GM19099 (cell line): ENCODE data around the gene VCAN.

ENCODE experiments used
- POLR2A ChIP-seq: IDR thresholded peaks from 3 replicates; pipeline ENCODE4 v1.6.1; 2011; ENCODE audit warnings: low read depth; ENCODE audit not compliant: insufficient read length; ENCODE audit errors: extremely low read depth

VCAN gene

DNA sequence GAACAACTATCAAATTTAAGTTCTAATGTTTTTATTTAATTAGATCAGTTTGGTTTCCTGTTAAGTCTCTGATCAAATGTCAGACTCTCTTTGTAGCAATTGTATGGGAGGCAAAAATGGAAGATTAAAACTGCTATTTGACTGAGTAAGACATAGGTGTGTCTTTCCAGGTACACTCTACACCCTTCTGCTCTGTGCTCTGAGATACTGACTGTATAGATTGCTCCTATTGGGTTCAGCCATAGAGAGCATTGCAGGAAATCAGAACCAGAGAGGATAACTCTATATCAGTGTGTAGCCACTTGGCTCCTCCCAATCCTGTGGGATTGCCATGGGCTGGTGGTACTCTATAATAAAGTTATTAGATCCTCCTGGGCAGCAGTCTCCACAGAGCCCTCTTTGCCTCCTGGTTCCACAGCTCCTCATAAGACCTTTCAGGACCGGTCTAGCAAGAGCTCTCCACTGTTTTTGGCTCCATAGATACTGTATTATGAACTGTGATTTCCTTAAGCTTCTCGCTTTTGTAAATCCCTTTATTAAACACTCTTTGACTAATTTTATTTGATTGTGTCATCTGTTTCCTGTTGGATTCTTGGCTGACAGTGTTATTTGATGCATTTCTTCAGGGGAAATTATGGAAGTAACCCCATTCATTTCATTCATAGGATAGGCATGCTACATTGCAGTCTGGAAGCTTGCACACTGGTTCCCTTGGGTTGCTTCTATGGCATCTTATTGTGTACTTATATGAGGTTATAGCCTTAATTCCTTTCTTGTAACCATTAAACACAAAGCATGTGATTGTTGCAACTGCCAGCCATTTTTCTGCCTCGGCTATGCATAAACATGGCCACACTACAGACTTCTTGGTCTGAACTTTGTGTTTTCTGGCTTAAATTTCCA lies 115.6 kb downstream of the VCAN start:
- TF ChIP-seq POLR2A = no peak

DNA sequence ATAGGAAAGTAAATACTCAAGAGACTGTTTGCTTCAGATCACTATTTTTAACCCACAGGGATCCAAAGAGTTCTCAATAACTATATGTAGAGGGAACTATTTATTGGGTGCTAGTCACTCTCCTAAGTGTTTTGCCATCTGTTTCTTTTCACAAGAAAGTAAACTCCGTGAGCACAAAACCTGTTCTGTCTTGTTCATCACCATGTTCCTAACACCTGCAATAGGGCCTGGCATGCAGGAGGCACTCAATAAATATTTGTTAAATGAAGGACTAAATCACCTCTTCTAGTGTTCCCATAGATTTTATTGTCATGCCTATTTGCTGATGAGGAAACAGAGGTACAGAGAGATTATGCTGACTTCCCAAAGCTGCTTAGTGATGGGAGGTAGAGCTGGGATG lies 118.2 kb downstream of the VCAN start:
- no peak for TF ChIP-seq POLR2A

DNA sequence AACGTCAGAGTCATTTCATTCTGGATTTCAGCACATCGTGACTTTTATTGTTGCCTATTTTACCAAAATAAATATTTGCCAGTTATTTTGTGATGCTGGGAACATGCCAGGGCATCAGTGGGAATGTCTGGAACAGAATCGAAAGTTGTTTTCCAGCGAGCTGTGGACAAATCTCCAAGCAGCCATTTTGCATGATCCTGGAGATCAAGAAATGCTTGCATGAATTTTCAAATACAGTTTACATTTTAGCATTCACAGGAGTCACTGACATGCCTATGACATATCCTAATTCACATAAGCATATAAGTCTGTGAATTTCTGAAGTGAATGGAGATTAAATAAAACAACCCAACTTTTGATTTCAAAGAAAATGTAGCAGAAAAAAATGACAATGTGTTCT lies 119.4 kb downstream of the VCAN start:
- TF ChIP-seq POLR2A = no peak

DNA sequence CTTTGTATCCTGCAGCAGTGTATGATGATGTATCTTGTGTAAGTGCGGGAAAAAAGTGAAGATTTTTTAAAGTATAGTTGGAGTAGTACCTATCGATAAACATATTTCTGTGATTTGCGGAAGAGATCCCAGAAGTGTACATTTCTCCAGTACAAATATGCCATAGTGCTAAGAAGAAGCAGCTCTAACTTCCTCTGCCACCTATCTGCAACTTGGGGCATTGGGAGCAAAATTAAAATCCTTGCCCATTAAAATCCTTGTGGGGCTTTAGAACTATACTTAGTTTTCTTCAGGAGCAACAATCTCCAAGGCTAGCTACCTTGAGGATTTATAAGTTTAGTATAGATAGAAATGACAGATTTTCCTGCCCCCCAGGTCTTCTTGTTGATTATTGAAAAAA lies 123.7 kb downstream of the VCAN start:
- no peak for TF ChIP-seq POLR2A

DNA sequence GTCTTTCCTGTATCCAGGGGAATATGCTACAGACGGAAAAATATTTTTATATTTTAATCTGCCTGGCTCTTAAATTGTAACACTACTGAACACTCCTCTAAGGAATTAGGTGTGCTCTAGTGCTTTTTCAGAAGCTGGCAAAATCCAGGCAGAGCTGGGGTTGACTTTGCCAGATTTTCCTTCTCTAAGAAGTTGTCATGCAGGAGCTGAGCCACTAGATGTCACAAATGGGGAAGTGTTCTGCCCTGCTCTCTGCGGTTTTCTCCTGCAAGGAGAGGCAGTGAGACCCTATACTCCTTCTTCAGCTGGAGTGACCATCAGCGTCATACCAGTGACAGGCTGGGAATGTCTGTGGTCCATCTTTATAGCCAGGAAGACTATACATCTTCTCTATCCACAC lies 136.6 kb downstream of the VCAN start:
- TF ChIP-seq POLR2A = no peak

DNA sequence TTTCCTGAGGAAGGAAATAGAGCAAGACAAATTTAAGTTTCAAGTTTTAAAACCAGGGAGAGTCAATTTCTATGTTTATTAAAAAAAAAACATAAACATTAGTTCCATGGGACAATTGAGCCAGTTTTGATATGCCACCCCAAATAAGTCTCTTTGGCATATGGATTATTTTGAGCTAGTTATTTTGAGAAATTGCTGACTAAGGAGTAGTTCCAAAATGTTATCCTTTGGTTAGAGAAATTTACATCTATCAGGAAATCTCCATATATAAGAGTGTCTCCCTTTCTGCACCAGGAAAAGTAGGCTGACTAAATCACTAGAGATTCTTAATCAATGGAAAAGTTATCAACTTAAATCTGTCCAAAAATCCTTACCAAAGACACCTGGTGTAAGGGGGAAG lies 143.3 kb downstream of the VCAN start:
- TF ChIP-seq POLR2A = no peak

DNA sequence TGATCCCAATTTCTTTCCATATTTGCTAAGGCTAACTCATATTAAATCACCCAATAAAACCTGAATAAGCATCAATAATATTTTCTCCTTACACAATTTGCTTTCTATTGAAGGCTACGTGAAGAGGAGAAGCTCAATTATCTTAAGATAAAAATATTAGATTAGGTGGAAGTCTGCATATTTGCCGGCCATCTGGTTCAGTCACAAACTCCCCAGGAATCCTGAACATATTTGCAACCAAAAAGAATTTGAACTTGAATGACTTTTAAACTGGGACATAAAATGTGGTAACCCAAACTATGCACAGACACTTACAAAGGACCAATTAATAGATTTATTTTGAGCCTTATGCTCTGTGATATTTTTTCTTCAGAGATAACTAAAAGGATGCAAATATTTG lies 156.8 kb downstream of the VCAN start:
- no peak for TF ChIP-seq POLR2A
